ENCODE results near the gene IFNAR1.

- no peak for TF ChIP-seq EP300 (IDR thresholded peaks at IDR 0.05; ENCODE audit: borderline replicate concordance)
- TF ChIP-seq YY1 (IDR thresholded peaks at IDR 0.05; ENCODE audit: low read depth): no peak
- no peak for TF ChIP-seq FOXM1 (IDR thresholded peaks at IDR 0.05; ENCODE audit: borderline replicate concordance, low read depth)
- no peak for TF ChIP-seq CEBPB (IDR thresholded peaks at IDR 0.05)
- TF ChIP-seq MAX (IDR thresholded peaks at IDR 0.05): no peak
- no peak for TF ChIP-seq USF1 (IDR thresholded peaks at IDR 0.05)
- TF ChIP-seq NFIC (IDR thresholded peaks at IDR 0.05): no peak
- TF ChIP-seq RAD21 (IDR thresholded peaks at IDR 0.05; ENCODE audit: low read depth): no peak
- TF ChIP-seq ZBTB7A (IDR thresholded peaks at IDR 0.05; ENCODE audit: low read depth): no peak
- no peak for TF ChIP-seq TAF1 (IDR thresholded peaks at IDR 0.05; ENCODE audit: low read depth)
- no peak for TF ChIP-seq TEAD4 (IDR thresholded peaks at IDR 0.05)
- TF ChIP-seq CREB1 (IDR thresholded peaks at IDR 0.05; ENCODE audit: low read depth): no peak
Observed at GRCh38 chr21:33373451-33373850, 48.7 kb downstream of the IFNAR1 start.
